Measurements from ENCODE around the gene TRMT112.

The TRMT112 gene

DNA sequence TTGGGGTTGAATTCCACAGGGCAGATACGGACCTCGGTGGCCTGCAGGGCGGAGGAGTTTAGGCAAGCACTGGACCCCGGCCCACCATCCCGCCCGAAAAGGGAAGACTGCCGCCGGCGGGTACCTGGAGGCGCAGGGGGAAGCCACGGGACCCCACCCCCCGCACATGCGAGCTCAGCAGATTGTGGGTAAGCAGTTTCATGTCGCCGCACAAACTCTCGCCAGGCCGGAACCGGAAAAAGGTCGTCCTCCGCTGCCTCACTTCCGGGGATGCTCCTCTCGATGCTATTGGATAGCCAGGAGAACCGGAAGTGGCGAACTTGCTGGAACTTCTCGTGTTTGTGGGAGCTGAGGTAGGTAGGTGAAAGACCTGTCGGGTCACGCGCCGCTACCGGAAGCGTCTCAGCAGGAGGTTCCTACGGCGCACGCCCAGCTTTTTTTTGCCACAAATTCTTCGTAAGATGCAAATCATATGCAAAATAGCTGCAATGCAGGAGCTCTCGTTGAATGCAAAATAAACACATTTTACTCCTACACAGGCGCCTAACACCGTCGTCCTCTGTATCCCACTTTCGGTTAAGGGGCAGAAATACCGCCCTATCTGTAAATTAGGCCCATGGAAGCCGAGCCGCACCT is at the start of gene TRMT112:
TRMT112 (minus strand) TSS at position 235 of the 636 bp plus-strand sequence; CDS start at position 202, 33 bp downstream.
- DNase-seq, result peak; percentile 100

- no peak for DNase-seq
These were observed 49.4 kb upstream of the TRMT112 start for GRCh38 chr11:64366751-64367150.

DNA sequence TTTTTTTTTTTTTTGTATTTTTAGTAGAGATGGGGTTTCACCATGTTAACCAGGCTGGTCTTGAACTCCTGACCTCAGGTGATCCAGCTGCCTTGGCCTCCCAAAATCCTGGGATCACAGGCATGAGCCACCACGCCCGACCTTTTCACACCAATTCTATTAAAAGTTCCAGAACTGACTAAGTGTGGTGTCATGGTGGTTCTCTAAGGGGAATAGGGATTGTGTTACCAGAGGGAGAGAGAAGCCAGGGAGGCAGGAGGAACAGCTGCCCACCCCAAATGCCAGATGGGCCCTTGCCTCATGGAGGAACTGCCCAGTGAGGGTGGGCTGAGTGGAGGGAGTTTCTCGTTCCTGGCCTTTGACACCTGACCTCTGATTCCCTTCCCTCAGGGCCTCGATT is 47.6 kb upstream of the TRMT112 start:
- DNase-seq, result no peak

DNA sequence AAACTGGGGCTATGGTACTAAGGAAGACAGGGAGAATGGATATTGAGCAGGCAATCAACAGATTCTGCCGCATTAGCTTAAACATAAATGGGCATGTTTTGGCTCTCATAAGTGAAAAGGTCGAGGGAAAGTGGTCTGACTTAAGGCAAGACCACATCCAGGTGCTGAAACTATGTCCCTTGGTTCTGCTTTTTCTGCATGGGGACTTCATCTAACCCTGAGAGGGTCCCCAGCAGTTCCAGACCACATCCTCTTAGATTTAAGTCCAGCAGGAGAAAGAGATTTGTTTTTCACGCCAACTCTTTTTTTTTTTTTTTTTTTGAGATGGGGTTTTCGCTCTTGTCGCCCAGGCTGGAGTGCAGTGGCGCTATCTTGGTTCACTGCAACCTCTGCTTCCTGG is 47.1 kb upstream of the TRMT112 start:
- DNase-seq, result no peak

DNA sequence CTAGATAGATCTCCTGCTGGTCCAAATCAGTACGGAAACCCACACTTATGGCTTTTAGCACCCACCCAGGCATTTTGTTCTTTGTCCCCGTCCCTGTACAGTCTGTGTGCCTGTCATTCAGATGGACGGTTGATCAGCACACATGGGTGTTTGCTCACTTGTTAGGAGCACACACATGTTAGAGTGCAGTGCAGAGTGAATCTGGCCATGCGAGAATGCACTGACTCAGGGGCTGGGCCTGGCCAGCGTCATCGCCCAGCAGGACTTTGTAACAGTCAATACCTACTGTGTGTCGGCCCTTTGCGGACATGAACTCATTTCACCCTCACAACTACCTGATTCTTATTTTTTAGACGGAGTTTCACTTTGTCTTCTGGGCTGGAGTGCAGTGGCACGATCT is 45.0 kb upstream of the TRMT112 start:
- no peak for DNase-seq

- DNase-seq, result no peak
These were observed 44.3 kb upstream of the TRMT112 start for GRCh38 chr11:64361659-64362058.

DNA sequence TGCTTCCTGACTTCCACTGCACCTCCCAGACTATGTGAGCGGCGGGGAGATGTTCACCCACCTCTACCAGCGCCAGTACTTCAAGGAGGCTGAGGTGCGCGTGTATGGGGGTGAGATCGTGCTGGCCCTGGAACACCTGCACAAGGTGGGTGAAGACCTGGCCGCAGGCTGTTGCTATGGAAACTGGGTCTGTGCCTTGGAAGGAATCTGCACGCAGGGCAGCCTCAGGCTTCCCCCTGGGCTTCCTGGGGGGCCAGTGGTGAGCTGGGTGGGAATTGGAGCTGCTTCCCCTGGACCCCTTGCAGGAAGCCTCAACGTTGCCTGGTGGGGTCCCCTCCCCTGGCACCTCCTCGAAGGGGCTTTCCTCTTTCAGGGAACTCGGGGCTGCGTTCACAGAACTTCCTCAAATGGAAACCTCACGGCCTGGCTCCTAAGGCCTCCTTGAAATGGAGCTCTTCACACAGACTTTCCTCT is 43.1 kb upstream of the TRMT112 start:
- no peak for DNase-seq

DNA sequence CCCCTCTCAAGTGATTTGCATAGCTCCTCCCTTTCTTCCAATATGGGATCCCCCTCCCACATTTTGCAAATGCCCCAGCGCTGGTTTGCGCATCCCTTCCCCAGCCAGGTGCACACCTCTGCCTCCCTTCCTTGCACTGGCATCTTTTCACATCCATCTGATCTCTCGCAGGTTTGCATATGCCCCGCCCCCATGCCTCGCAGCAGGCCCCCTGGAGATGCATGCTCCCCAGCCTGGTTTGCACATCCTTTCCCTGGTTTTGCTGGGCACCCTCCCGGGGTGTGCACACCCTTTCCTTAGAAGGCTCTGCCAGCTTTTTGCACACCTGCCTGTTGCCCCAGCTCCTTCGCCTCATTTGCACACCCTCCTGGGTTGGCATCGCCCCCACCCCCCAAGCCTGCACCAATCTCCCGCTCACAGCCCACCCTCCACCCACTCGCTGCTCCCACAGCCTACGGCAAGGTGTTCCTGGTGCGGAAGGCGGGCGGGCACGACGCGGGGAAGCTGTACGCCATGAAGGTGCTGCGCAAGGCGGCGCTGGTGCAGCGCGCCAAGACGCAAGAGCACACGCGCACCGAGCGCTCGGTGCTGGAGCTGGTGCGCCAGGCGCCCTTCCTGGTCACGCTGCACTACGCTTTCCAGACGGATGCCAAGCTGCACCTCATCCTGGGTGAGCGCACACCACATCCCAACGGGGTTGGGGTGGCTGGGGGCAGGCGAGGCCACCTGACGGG is 42.5 kb upstream of the TRMT112 start:
- DNase-seq, result peak; percentile 39

GRCh38 chr11:64358907-64359711 is 41.8 kb upstream of the TRMT112 start, which contains the start of gene RPS6KA4:
RPS6KA4 (plus strand) TSS chr11:64359162; CDS start chr11:64359236, 74 bp downstream.
- DNase-seq, result peak; percentile 81

DNA sequence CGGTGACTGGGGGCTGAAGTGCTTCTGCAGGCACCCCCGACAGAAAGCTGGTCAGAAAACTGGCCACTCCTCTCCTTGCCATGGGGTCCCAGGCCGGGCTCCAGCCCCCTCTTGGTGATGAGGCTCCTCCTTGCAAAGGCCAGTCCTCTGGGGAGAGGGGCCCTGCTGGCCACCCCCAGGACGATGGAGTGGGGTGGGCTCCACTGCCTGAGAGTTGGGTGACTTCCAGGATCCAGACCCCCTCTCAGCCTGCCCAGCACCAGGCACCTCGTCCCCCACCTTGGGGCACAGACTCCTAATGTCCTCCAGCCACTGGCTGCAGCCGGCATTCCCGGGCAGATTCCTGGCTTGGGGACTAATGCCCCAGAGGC is 41.2 kb upstream of the TRMT112 start:
- no peak for DNase-seq

- DNase-seq, result no peak
These were observed 40.7 kb upstream of the TRMT112 start for GRCh38 chr11:64357904-64358535.

DNA sequence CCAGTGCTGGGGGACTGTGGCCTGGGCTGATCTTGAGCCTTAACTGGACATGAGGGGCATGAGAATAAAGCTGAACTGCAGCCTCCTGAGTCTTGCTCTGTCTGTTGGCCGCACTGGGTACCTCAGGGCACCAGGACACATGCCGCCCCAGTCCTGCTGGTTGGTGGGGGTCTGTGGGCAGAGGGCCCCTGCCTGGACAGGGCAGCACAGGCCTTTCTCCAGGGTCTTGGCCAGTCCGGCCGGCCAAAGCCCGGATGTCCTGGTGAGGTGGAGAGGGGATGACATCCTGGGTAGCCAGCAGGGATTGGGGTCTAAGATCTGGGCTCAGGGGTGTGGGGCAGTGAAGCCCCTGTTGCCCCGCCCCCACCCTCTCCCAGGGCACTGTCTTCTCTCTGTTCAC is 40.1 kb upstream of the TRMT112 start:
- no peak for DNase-seq

- DNase-seq, result peak; percentile 65
These were observed 39.4 kb upstream of the TRMT112 start for GRCh38 chr11:64356498-64357411.

GRCh38 chr11:64355078-64355940 is 38.0 kb upstream of the TRMT112 start:
- DNase-seq, result no peak

- DNase-seq, result no peak
These were observed 36.6 kb upstream of the TRMT112 start for GRCh38 chr11:64353715-64354506.

GRCh38 chr11:64352995-64353714 is 35.8 kb upstream of the TRMT112 start:
- DNase-seq, result no peak

GRCh38 chr11:64352099-64352994 is 35.0 kb upstream of the TRMT112 start:
- DNase-seq, result no peak

GRCh38 chr11:64351136-64351631 is 33.8 kb upstream of the TRMT112 start:
- no peak for DNase-seq
